K562 (cell line): ENCODE measurements around the gene DDX23. TPM values are rescaled to one million over a fixed set of nuclear protein-coding genes. Genes with fewer than 3 reads are reported as not detected.

Source experiments
- ATAC-seq: fragments of 200-7000 bp; cut with Tn5 transposase; 3 replicates; pipeline ENCODE4 v1.9.1; 2020; ENCODE audit warnings: moderate library complexity
- BruUV-seq: library from RNA; stranded (reverse); fragments of 400-500 nt; replicated peaks from 2 replicates; lab custom pipeline; 2021; lab: Mats Ljungman, UMichigan
- CTCF ChIA-PET: fragments of 300-600 bp; formaldehyde crosslinking; extraction: SDS; loops from one replicate; lab custom pipeline; 2021; ENCODE audit warnings: low intra/inter-chr PET ratio; lab: Yijun Ruan, JAX
- POLR2A ChIA-PET: fragments of 300-600, 350-650 bp; sonication (Branson Sonifier 250); formaldehyde crosslinking; extraction: SDS; loops from one replicate; lab custom pipeline; 2021; ENCODE audit warnings: antibody characterized with exemption, inconsistent platforms; lab: Yijun Ruan, JAX
- DNase-seq, 4 experiments: peaks; one replicate each; pipeline versions ENCODE4 v3.0.0 to v3.0.0-alpha.2; 2011 to 2018; ENCODE audit warnings: low spot score in 3 of 4, mixed read lengths in 3 of 4; ENCODE audit errors: extremely low read depth in 1 of 4
- FAIRE-seq: peaks from 2 replicates; lab custom pipeline; 2011; peaks lifted over from hg19 to GRCh38; lab: Jason Lieb, UNC
- H2AFZ ChIP-seq: 2 replicates; pipeline ENCODE4 v1.6.0; 2011; ENCODE audit warnings: low read depth, low read length, control low read depth, inconsistent platforms
- H3K27ac ChIP-seq: fragments of 200-600 bp; 3 replicates; pipeline ENCODE4 v1.8.0; 2011; ENCODE audit warnings: low read depth, mild to moderate bottlenecking, control low read depth, inconsistent platforms, low read length, moderate library complexity, mixed read lengths; ENCODE audit errors: extremely low read depth
- H3K27me3 ChIP-seq, 2 experiments: fragments of 300-600 bp in 1 of 2; 2 replicates in 1 of 2; 3 replicates in 1 of 2; pipeline versions ENCODE4 v1.6.0 to v1.8.0; 2011; ENCODE audit warnings: inconsistent platforms in 2 of 2, low read length in 2 of 2, mild to moderate bottlenecking in 1 of 2, mixed read lengths in 1 of 2, moderate library complexity in 1 of 2; ENCODE audit not compliant: control insufficient read depth in 2 of 2, insufficient read depth in 2 of 2
- H3K36me3 ChIP-seq: fragments of 300-600 bp; 3 replicates; pipeline ENCODE4 v1.8.0; 2011; ENCODE audit warnings: mild to moderate bottlenecking, low read length, inconsistent platforms; ENCODE audit not compliant: control insufficient read depth, insufficient read depth
- H3K4me1 ChIP-seq, 2 experiments: fragments of 200-600 bp in 1 of 2; replicated peaks in 1 of 2; 2 replicates in 1 of 2; 3 replicates in 1 of 2; pipeline versions ENCODE4 v1.5.1 to v1.8.0; 2011; ENCODE audit warnings: inconsistent platforms in 2 of 2, low read length in 2 of 2, mild to moderate bottlenecking in 1 of 2, mixed read lengths in 1 of 2, moderate library complexity in 1 of 2; ENCODE audit not compliant: control insufficient read depth in 2 of 2, insufficient read depth in 2 of 2
- H3K4me2 ChIP-seq: 2 replicates; pipeline ENCODE4 v1.6.1; 2011; ENCODE audit warnings: low read length, control low read depth, inconsistent platforms, mixed read lengths; ENCODE audit not compliant: insufficient read depth
- H3K4me3 ChIP-seq: fragments of 200-600 bp; sonication (generic), shearing (Covaris generic); 2 replicates; pipeline ENCODE4 v1.5.1; 2016; ENCODE audit warnings: control low read depth, inconsistent platforms
- H3K79me2 ChIP-seq: fragments of 200-600 bp; 3 replicates; pipeline ENCODE4 v1.8.0; 2011; ENCODE audit warnings: low read length, inconsistent platforms; ENCODE audit not compliant: control insufficient read depth, insufficient read depth
- H3K9ac ChIP-seq, 2 experiments: 2 replicates each; pipeline versions ENCODE4 v1.6.0 to v1.6.1; 2011; ENCODE audit warnings: low read depth in 2 of 2, low read length in 2 of 2, control low read depth in 1 of 2, inconsistent platforms in 1 of 2, mild to moderate bottlenecking in 1 of 2, mixed read lengths in 1 of 2; ENCODE audit not compliant: insufficient read depth in 1 of 2
- H3K9me1 ChIP-seq: one replicate; pipeline ENCODE4 v1.6.0; 2011; ENCODE audit warnings: inconsistent platforms, mild to moderate bottlenecking, low read length, moderate library complexity; ENCODE audit not compliant: control insufficient read depth, insufficient read depth
- H3K9me3 ChIP-seq: replicated peaks from 2 replicates; pipeline ENCODE4 v1.5.1; 2011; ENCODE audit warnings: low read depth, low read length, inconsistent platforms; ENCODE audit not compliant: control insufficient read depth, insufficient read depth
- H4K20me1 ChIP-seq: replicated peaks from 2 replicates; pipeline ENCODE4 v1.6.1; 2011; ENCODE audit warnings: low read length, inconsistent platforms, mixed read lengths; ENCODE audit not compliant: control insufficient read depth, insufficient read depth
- DIDO1 ChIP-seq: fragments of 450-650 bp; IDR thresholded peaks from 2 replicates; pipeline ENCODE4 v1.6.1; 2016; ENCODE audit warnings: low read depth, missing biosample characterization, missing genetic modification characterization
- ESRRB ChIP-seq: fragments of 250-450 bp; sonication (Bioruptor Pico); IDR thresholded peaks from 2 replicates; pipeline ENCODE4 v1.5.0; 2020; ENCODE audit warnings: mild to moderate bottlenecking, moderate library complexity, borderline replicate concordance
- GTF2F1 ChIP-seq: IDR thresholded peaks from 2 replicates; pipeline ENCODE4 v1.6.1; 2011; ENCODE audit warnings: low read depth, low read length, improper control_type of control experiment
- NBN ChIP-seq: fragments of 450-650 bp; IDR thresholded peaks from 2 replicates; pipeline ENCODE4 v1.6.1; 2016; ENCODE audit warnings: low read depth, mild to moderate bottlenecking
- SIN3A ChIP-seq, 2 experiments: fragments of 150-350 bp in 1 of 2; IDR thresholded peaks; 2 replicates each; pipeline ENCODE4 v1.6.1; 2011 to 2016; ENCODE audit warnings: borderline replicate concordance in 2 of 2, low read depth in 2 of 2, low read length in 2 of 2, mild to moderate bottlenecking in 2 of 2, moderate library complexity in 2 of 2; ENCODE audit not compliant: control insufficient read depth in 1 of 2
- TAL1 ChIP-seq: fragments of 450-650 bp; IDR thresholded peaks from 2 replicates; pipeline ENCODE4 v1.6.1; 2016; ENCODE audit warnings: mild to moderate bottlenecking
- TBL1XR1 ChIP-seq, 2 experiments: IDR thresholded peaks; 2 replicates each; pipeline ENCODE4 v1.6.1; 2012; ENCODE audit warnings: improper control_type of control experiment in 2 of 2, low read length in 2 of 2, mild to moderate bottlenecking in 1 of 2
- ZNF134 ChIP-seq: fragments of 250-450 bp; sonication (Bioruptor Pico); conservative IDR thresholded peaks from 2 replicates; pipeline ENCODE4 v1.4.0; 2020
- WGBS: fragments of 100-300 bp; shearing (Covaris generic); methylation state at CpG from one replicate; pipeline ENCODE4 v1.1.6; 2016; ENCODE audit warnings: low coverage, mixed read lengths; ENCODE audit not compliant: insufficient coverage; ENCODE audit errors: missing lambda C conversion rate; 5-methylcytosine and 5-hydroxymethylcytosine counted together
- in situ Hi-C: fragments of 300-500 bp; cut with MboI; formaldehyde crosslinking; loops from 4 replicates; pipeline ENCODE4 v1.15.0; 2018; ENCODE audit warnings: inconsistent platforms, mixed read lengths
- intact Hi-C: fragments of 100-400 bp; cut with micrococcal nuclease; formaldehyde crosslinking; loops from 2 replicates; pipeline ENCODE4 v1.14.2; 2022
- polyA plus RNA-seq, 8 experiments: library from polyadenylated mRNA; depleted of rRNA in 4 of 8; stranded (reverse) in 5 of 8; unstranded in 3 of 8; fragments of >200 nt; fragmentation: Nextera tagmentation in 2 of 8; fragmentation: Illumina TruSeq in 1 of 8; extraction: Ambion mirVana in 2 of 8; extraction: Trizol in 1 of 8; gene quantifications; 2 replicates each; pipeline versions ENCODE4 v1.2.1 to v1.2.3, GENCODE V29; 2011 to 2014; ENCODE audit warnings: inconsistent platforms in 1 of 8, missing spikeins in 1 of 8
- total RNA-seq, 7 experiments: library from RNA; depleted of rRNA in 6 of 7; stranded (reverse); fragments of >200 nt in 6 of 7; fragmentation: Illumina TruSeq in 2 of 7; extraction: Trizol in 2 of 7; gene quantifications; 2 replicates each; pipeline versions ENCODE4 v1.2.1 to v1.2.3, GENCODE V29; 2011 to 2021; ENCODE audit warnings: low replicate concordance in 1 of 7
- TF ChIP-seq, protein P1 (sequence below): fragments of 250-450 bp; sonication (Bioruptor Pico); IDR thresholded peaks from 2 replicates; pipeline ENCODE4 v1.8.0; 2021; ENCODE audit warnings: moderate library complexity, mild to moderate bottlenecking, inconsistent platforms
- TF ChIP-seq, protein P2 (sequence below), 2 experiments: fragments of 450-650 bp; IDR thresholded peaks; 2 replicates each; pipeline ENCODE4 v1.6.1; 2018; ENCODE audit warnings: mild to moderate bottlenecking in 2 of 2, low read depth in 1 of 2; ENCODE audit not compliant: partially characterized antibody in 2 of 2
- TF ChIP-seq, protein P3 (sequence below), 3 experiments: IDR thresholded peaks in 2 of 3; conservative IDR thresholded peaks in 1 of 3; 2 replicates each; pipeline ENCODE4 v1.5.1; 2011 to 2012; ENCODE audit warnings: low read length in 3 of 3, mild to moderate bottlenecking in 3 of 3, control low read depth in 2 of 3, improper control_type of control experiment in 1 of 3, inconsistent platforms in 1 of 3, low read depth in 1 of 3, mixed read lengths in 1 of 3, moderate library complexity in 1 of 3; ENCODE audit not compliant: insufficient read depth in 2 of 3
- TF ChIP-seq, protein P4 (sequence below): fragments of 250-450 bp; sonication (Bioruptor Pico); IDR thresholded peaks from 2 replicates; pipeline ENCODE4 v1.8.0; 2022; ENCODE audit warnings: moderate library complexity, mild to moderate bottlenecking, inconsistent platforms

DDX23 gene
- total and polyA plus RNA-seq, 9 of the 15 experiments (the other 6 are each of a cell fraction or from before 2014, with no cell fraction given): 32.4 to 138 (median 104) TPM

DNA sequence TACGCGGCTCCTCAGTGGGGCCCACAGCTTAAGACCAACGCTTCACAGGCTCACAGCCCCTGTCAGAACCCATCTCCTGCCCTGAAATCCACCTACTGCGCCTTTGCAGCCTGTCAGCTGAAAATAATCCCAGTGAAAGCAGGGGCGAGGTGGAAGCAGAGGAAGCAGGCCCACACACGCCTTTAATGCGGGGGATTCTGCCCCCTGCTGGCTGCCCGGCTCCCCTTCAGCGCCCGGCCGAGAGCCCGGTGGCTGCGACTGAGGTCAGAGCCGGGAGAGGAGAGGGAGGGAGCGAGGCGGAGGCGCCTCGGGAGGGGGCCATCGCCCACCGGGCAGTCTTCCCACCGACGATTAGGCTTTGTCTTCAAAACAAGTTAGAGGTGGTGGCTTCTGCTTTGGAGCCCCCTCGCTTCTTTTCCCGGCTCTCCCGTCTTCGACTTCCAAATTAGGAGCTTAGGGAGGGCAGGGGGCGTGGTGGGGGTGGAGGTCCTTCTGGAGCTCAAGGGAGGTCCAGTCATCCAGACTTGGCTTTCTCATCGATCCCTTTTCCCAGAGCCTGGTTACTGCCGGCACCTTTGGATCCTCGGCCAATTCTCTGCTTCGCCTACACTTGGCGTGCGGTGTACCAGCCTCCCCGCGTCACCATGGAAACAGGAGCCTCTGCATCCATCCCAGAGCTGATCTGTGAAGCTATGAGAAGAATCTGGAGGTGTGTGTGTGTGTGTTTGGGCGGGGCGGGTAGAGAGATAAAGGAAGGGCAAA, 38.9 kb upstream of the DDX23 start:
- POLR2A ChIA-PET: interaction anchor here (0.7 to 5.0 kb wide), 4 partner anchors 24 to 63 kb away, joined by 3 to 23 read pairs (median 9); partner anchors contain the start of gene RND1
- WGBS: 11% methylated on average over 35 of the region's 37 CpGs
- H3K9ac ChIP-seq: peak overlapping the region in 1 of 2 experiments; percentile 76; a peak in 2 of 4 replicates
- no TSS peak for BruUV-seq
- in situ Hi-C loops (no loop called here), intact Hi-C loops (loop anchor here (1.0 to 5.0 kb wide), 3 partner anchors 38 to 139 kb away; no protein-coding TSS in a partner anchor)
- FAIRE-seq: peak; percentile 84
- no peaks in the 10 kb centered on the region for H3K79me2 ChIP-seq
- peaks cover 7 to 8% of the 10 kb centered on the region in 2 experiments; a peak in 3 of 5 replicates for H3K27me3 ChIP-seq
- no peak overlapping the region for H3K4me3 ChIP-seq
- no peak overlapping the region; the same call in 1 of the 2 replicates for H3K4me2 ChIP-seq
- peak; percentile 99 for ATAC-seq
- DNase-seq: peak; percentile 71 to 84 (median 76)
- no peak overlapping the region for H3K27ac ChIP-seq
- peaks cover 5 to 6% of the 10 kb centered on the region in 2 experiments; a peak in 4 of 5 replicates for H3K4me1 ChIP-seq
- H3K36me3 ChIP-seq: no peaks in the 10 kb centered on the region
- H2AFZ ChIP-seq: peak overlapping the region; percentile 85
- H3K9me3 ChIP-seq: no peaks in the 10 kb centered on the region
- no peaks in the 10 kb centered on the region for H4K20me1 ChIP-seq
- H3K9me1 ChIP-seq: no peaks in the 10 kb centered on the region
- CTCF ChIA-PET: interaction anchor here (0.5 to 3.0 kb wide), 8 partner anchors 9 to 138 kb away, joined by 3 to 47 read pairs (median 3); partner anchors contain the start of gene DDX23
- TF ChIP-seq, protein P1, sequence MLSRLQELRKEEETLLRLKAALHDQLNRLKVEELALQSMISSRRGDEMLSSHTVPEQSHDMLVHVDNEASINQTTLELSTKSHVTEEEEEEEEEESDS (CRISPR knock-in tag): no peak
- TF ChIP-seq, protein P2, sequence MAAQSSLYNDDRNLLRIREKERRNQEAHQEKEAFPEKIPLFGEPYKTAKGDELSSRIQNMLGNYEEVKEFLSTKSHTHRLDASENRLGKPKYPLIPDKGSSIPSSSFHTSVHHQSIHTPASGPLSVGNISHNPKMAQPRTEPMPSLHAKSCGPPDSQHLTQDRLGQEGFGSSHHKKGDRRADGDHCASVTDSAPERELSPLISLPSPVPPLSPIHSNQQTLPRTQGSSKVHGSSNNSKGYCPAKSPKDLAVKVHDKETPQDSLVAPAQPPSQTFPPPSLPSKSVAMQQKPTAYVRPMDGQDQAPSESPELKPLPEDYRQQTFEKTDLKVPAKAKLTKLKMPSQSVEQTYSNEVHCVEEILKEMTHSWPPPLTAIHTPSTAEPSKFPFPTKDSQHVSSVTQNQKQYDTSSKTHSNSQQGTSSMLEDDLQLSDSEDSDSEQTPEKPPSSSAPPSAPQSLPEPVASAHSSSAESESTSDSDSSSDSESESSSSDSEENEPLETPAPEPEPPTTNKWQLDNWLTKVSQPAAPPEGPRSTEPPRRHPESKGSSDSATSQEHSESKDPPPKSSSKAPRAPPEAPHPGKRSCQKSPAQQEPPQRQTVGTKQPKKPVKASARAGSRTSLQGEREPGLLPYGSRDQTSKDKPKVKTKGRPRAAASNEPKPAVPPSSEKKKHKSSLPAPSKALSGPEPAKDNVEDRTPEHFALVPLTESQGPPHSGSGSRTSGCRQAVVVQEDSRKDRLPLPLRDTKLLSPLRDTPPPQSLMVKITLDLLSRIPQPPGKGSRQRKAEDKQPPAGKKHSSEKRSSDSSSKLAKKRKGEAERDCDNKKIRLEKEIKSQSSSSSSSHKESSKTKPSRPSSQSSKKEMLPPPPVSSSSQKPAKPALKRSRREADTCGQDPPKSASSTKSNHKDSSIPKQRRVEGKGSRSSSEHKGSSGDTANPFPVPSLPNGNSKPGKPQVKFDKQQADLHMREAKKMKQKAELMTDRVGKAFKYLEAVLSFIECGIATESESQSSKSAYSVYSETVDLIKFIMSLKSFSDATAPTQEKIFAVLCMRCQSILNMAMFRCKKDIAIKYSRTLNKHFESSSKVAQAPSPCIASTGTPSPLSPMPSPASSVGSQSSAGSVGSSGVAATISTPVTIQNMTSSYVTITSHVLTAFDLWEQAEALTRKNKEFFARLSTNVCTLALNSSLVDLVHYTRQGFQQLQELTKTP (IDR thresholded peaks at IDR 0.05; ENCODE audit: low read depth in 1 of 2, partially characterized antibody in 2 of 2): no peak
- no peak for TF ChIP-seq ESRRB (CRISPR knock-in tag)
- no peak for TF ChIP-seq DIDO1 (tag)
- TF ChIP-seq TBL1XR1 (IDR thresholded peaks at IDR 0.05; ENCODE audit: low read length in 2 of 2): no peak
- TF ChIP-seq TAL1: no peak
- TF ChIP-seq ZNF134 (CRISPR knock-in tag): no peak
- no peak for TF ChIP-seq GTF2F1
- TF ChIP-seq, protein P3, sequence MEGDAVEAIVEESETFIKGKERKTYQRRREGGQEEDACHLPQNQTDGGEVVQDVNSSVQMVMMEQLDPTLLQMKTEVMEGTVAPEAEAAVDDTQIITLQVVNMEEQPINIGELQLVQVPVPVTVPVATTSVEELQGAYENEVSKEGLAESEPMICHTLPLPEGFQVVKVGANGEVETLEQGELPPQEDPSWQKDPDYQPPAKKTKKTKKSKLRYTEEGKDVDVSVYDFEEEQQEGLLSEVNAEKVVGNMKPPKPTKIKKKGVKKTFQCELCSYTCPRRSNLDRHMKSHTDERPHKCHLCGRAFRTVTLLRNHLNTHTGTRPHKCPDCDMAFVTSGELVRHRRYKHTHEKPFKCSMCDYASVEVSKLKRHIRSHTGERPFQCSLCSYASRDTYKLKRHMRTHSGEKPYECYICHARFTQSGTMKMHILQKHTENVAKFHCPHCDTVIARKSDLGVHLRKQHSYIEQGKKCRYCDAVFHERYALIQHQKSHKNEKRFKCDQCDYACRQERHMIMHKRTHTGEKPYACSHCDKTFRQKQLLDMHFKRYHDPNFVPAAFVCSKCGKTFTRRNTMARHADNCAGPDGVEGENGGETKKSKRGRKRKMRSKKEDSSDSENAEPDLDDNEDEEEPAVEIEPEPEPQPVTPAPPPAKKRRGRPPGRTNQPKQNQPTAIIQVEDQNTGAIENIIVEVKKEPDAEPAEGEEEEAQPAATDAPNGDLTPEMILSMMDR (IDR thresholded peaks at IDR 0.05 in 2 of 3, conservative IDR thresholded peaks at IDR 0.05 in 1 of 3; ENCODE audit: insufficient read depth in 2 of 3, low read depth in 1 of 3, low read length in 3 of 3): peak; percentile 92 to 94 (median 94)
- TF ChIP-seq NBN: no peak
- TF ChIP-seq, protein P4, sequence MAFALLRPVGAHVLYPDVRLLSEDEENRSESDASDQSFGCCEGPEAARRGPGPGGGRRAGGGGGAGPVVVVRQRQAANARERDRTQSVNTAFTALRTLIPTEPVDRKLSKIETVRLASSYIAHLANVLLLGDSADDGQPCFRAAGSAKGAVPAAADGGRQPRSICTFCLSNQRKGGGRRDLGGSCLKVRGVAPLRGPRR (CRISPR knock-in tag): no peak
- TF ChIP-seq SIN3A (IDR thresholded peaks at IDR 0.05; ENCODE audit: borderline replicate concordance in 2 of 2, control insufficient read depth in 1 of 2, low read depth in 2 of 2, low read length in 2 of 2): no peak
